ENCODE results near the gene MYL7.

DNA sequence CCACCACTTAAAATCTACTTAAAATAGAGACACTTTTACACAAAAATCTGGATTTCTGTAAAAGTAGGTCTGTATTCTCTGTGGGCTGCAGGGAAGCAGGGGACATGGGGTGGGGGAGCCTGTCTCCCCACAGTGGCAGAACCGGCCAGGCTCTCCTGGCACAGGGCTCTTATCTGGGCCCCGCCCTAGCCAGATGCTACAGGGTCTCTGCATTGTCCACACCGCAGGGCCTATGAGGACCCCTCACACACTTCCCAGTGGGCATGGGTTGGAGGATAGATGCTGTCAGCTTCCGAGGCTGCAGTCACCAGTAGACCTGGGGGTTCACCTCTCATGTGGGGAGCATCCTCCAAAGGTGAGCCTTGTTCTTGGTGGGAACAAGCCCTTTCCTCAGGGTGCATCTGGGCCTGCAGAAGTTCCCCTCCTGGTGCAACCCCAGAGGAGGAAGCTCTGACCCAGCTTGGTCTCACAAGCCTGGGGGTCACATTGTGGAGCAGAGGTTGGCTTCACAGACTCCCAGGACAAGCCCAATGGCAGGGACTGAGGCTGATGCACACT is 15.4 kb upstream of the MYL7 start:
- TF ChIP-seq, protein P1, sequence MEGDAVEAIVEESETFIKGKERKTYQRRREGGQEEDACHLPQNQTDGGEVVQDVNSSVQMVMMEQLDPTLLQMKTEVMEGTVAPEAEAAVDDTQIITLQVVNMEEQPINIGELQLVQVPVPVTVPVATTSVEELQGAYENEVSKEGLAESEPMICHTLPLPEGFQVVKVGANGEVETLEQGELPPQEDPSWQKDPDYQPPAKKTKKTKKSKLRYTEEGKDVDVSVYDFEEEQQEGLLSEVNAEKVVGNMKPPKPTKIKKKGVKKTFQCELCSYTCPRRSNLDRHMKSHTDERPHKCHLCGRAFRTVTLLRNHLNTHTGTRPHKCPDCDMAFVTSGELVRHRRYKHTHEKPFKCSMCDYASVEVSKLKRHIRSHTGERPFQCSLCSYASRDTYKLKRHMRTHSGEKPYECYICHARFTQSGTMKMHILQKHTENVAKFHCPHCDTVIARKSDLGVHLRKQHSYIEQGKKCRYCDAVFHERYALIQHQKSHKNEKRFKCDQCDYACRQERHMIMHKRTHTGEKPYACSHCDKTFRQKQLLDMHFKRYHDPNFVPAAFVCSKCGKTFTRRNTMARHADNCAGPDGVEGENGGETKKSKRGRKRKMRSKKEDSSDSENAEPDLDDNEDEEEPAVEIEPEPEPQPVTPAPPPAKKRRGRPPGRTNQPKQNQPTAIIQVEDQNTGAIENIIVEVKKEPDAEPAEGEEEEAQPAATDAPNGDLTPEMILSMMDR (IDR thresholded peaks at IDR 0.05; ENCODE audit: low read length) = no peak
- no peak for TF ChIP-seq EZH2 (IDR thresholded peaks at IDR 0.05; ENCODE audit: borderline replicate concordance, low read length)

Measured in OCI-LY1 (cell line).